Adrenal gland (tissue), 5 donors: ENCODE results near the gene ULBP3.
"Not testable (repeated sequence)": the region's sequence is repeated elsewhere in the genome, so short reads cannot be mapped to it uniquely, and the experiment has no call there.

Source experiments
- POLR2A ChIP-seq, 2 donors: fragments of 450-650 bp; IDR thresholded peaks; one replicate each; pipeline ENCODE4 v1.6.1; 2017; ENCODE audit warnings: antibody characterized with exemption in 2 of 2, mild to moderate bottlenecking in 2 of 2, moderate library complexity in 1 of 2
- TF ChIP-seq, protein P1 (sequence below), 6 experiments: fragments of 450-650 bp in 4 of 6; fragments of 200-600 bp in 2 of 6; sonication (generic) in 1 of 6; IDR thresholded peaks; 1 replicate in 5 of 6; 2 replicates in 1 of 6; pipeline versions ENCODE4 v1.5.1 to v1.8.0; 2016 to 2021; ENCODE audit warnings: antibody characterized with exemption in 6 of 6, mild to moderate bottlenecking in 2 of 6, moderate library complexity in 1 of 6
- donor health status: DM: no; HTN: no; CAD: no.

DNA sequence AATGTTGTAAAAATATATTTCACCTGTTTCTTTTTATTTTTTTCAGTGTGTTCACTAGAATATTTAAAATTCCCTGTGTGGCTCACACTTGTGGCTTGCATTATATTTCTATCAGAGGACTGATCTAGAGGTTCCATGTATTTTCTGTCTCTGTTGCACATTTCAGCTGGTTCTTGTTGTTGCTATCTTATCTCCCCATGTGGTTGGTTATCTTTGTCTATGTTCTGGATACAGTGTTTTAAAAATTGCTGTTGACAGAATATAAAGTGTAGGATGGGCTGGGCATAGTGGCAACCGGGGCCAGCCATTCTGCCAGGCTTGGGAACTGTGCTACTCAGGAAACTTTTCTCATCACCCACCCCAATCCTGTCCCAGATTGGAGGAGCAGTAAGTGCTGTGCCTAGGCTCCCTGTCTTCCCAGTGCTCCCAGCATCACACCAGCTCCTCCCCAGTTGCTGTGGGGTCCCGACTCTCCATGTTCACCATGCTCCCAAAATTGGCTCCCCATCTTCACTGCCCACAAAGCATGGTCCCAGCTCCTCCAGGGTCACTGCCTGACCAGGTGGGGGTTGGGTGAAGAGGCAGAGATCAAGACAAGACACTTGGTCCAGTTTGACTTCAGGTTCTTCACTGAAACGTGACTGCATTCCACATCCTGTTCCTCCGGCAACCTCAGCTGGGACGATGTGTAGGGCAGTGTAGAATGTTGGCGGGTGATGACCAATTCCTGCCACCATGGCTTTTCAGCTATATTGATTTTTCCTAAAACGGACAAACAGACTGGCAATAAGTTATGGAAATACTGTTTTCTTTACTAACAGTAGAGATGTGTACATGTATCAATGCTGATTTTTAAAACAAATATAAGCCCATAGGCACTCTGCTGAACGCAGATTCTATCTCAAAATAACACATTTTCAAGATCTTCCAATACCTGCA lies 55.8 kb downstream of the ULBP3 start:
- TF ChIP-seq, protein P1, sequence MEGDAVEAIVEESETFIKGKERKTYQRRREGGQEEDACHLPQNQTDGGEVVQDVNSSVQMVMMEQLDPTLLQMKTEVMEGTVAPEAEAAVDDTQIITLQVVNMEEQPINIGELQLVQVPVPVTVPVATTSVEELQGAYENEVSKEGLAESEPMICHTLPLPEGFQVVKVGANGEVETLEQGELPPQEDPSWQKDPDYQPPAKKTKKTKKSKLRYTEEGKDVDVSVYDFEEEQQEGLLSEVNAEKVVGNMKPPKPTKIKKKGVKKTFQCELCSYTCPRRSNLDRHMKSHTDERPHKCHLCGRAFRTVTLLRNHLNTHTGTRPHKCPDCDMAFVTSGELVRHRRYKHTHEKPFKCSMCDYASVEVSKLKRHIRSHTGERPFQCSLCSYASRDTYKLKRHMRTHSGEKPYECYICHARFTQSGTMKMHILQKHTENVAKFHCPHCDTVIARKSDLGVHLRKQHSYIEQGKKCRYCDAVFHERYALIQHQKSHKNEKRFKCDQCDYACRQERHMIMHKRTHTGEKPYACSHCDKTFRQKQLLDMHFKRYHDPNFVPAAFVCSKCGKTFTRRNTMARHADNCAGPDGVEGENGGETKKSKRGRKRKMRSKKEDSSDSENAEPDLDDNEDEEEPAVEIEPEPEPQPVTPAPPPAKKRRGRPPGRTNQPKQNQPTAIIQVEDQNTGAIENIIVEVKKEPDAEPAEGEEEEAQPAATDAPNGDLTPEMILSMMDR (IDR thresholded peaks at IDR 0.05) = not testable (repeated sequence)
- TF ChIP-seq POLR2A (IDR thresholded peaks at IDR 0.05) = not testable (repeated sequence)
